Activated CD4-positive, alpha-beta T cell treated with anti-CD3 and anti-CD28 coated beads, Interleukin-10, Interleukin-2, amounts not matched to agents 100 ng/mL and 50 ng/mL, durations not matched to agents 16 hours and 8 hours (primary cell): ENCODE data around the gene NUP88.
"Not testable (repeated sequence)": the region's sequence is repeated elsewhere in the genome, so short reads cannot be mapped to it uniquely, and the experiment has no call there.

Experiments used
- DNase-seq: peaks from one replicate; pipeline ENCODE4 v3.0.0-alpha.2; 2020

The NUP88 gene

GRCh38 chr17:5419356-5419958, at the start of gene NUP88:
TSS of gene NUP88 (minus strand) at chr17:5419662. CDS start at chr17:5419650, 12 bp downstream.
- DNase-seq: peak; percentile 99

GRCh38 chr17:5468075-5468473, 48.6 kb upstream of the NUP88 start:
- DNase-seq: peak; percentile 23

- no peak for DNase-seq
Observed at GRCh38 chr17:5467416-5467815, 48.0 kb upstream of the NUP88 start.

GRCh38 chr17:5466295-5466694, 46.8 kb upstream of the NUP88 start:
- no peak for DNase-seq

GRCh38 chr17:5464717-5465507, 45.5 kb upstream of the NUP88 start:
- DNase-seq: no peak

GRCh38 chr17:5446786-5447185, 27.3 kb upstream of the NUP88 start:
- no peak for DNase-seq

GRCh38 chr17:5444209-5444608, 24.7 kb upstream of the NUP88 start:
- DNase-seq: no peak

GRCh38 chr17:5443728-5444127, 24.3 kb upstream of the NUP88 start:
- no peak for DNase-seq

GRCh38 chr17:5439446-5439764, 19.9 kb upstream of the NUP88 start:
- DNase-seq: no peak

GRCh38 chr17:5438716-5439445, 19.4 kb upstream of the NUP88 start, which contains the start of gene C1QBP:
TSS of gene C1QBP (minus strand) at chr17:5439155. CDS start at chr17:5439073, 82 bp downstream.
- peak; percentile 93 for DNase-seq

GRCh38 chr17:5437721-5438317, 18.4 kb upstream of the NUP88 start:
- DNase-seq: no peak

GRCh38 chr17:5435781-5436315, 16.4 kb upstream of the NUP88 start:
- DNase-seq: peak; percentile 39

GRCh38 chr17:5434984-5435383, 15.5 kb upstream of the NUP88 start:
- no peak for DNase-seq

- DNase-seq: no peak
Observed at GRCh38 chr17:5431949-5432556, 12.6 kb upstream of the NUP88 start.

GRCh38 chr17:5431234-5431633, 11.8 kb upstream of the NUP88 start:
- DNase-seq: not testable (repeated sequence)

- DNase-seq: no peak
Observed at GRCh38 chr17:5430413-5430999, 11.0 kb upstream of the NUP88 start.

GRCh38 chr17:5429191-5429887, 9.9 kb upstream of the NUP88 start:
- DNase-seq: no peak

GRCh38 chr17:5425826-5426225, 6.4 kb upstream of the NUP88 start:
- DNase-seq: no peak

- DNase-seq: no peak
Observed at GRCh38 chr17:5424909-5425308, 5.4 kb upstream of the NUP88 start.

- DNase-seq: no peak
Observed at GRCh38 chr17:5422505-5422904, 3.0 kb upstream of the NUP88 start.

- peak; percentile 91 for DNase-seq
Observed at GRCh38 chr17:5419959-5420653, 644 bp upstream of the NUP88 start, which contains the start of gene RPAIN. TSS of gene RPAIN (plus strand) at chr17:5420182. CDS start at chr17:5420211, 29 bp downstream.
